Measurements from ENCODE around the gene MESP2.

Gene MESP2, protein sequence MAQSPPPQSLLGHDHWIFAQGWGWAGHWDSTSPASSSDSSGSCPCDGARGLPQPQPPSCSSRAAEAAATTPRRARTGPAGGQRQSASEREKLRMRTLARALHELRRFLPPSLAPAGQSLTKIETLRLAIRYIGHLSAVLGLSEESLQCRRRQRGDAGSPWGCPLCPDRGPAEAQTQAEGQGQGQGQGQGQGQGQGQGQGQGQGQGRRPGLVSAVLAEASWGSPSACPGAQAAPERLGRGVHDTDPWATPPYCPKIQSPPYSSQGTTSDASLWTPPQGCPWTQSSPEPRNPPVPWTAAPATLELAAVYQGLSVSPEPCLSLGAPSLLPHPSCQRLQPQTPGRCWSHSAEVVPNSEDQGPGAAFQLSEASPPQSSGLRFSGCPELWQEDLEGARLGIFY

DNA sequence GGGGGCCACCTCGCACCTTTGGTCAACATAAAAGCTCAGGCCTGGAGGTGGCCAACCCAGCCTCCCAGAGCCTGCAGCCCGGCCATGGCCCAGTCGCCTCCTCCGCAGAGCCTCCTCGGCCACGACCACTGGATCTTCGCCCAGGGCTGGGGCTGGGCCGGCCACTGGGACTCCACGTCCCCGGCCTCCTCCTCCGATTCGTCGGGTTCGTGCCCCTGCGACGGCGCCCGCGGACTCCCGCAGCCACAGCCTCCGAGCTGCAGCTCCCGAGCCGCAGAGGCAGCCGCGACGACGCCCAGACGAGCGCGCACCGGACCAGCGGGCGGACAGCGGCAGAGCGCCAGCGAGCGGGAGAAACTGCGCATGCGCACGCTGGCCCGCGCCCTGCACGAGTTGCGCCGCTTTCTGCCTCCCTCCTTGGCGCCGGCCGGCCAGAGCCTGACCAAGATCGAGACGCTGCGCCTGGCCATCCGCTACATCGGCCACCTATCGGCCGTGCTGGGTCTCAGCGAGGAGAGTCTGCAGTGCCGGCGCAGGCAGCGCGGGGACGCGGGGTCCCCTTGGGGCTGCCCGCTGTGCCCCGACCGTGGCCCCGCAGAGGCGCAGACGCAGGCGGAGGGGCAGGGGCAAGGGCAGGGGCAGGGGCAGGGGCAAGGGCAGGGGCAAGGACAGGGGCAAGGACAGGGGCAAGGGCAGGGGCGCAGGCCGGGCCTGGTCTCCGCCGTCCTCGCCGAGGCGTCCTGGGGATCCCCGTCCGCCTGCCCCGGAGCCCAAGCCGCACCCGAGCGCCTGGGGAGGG, at the start of gene MESP2:
MESP2 (plus strand) TSS at position 59 of the 799 bp plus-strand sequence; CDS start at position 85, 26 bp downstream.
- peak; percentile 29 for DNase-seq

DNA sequence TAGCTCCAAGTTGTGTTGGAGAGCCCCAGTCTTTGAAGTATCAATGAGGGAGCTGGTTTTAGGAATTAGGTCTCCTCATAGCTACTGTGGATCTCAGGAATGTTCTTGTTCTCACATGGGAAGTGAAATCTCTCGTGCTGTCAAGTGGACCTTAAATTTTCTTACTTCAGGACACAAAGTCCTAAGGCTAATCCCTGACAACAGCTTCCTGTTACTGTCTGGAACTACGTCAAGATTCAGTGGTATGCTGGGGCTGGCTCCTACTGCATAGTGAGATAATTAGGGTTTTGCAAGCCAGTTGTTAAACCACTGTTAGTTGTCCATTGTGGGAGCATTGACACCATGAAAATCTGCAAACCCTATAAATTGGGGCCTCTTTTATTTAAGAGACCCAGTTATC, 47.9 kb upstream of the MESP2 start:
- DNase-seq: no peak

DNA sequence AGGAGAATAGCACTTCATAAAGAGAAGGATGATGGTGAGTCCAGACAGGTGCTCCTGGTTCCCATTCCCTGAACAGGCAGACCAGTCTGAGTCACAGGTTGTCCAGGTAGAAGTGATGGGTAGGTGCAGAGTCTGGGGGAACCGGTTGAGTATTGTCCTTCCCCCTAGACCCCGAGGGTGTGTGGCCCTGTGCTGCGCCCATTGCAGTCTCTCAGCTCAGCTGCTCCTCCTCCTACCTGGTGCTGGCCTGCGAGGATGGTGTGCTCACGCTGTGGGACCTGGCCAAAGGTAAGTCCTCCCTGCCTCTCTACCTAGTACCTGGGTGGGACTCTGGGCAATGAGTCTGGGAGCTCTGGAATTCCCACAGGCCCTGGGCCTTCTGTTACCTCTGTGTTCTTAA, 44.9 kb upstream of the MESP2 start:
- DNase-seq: no peak

DNA sequence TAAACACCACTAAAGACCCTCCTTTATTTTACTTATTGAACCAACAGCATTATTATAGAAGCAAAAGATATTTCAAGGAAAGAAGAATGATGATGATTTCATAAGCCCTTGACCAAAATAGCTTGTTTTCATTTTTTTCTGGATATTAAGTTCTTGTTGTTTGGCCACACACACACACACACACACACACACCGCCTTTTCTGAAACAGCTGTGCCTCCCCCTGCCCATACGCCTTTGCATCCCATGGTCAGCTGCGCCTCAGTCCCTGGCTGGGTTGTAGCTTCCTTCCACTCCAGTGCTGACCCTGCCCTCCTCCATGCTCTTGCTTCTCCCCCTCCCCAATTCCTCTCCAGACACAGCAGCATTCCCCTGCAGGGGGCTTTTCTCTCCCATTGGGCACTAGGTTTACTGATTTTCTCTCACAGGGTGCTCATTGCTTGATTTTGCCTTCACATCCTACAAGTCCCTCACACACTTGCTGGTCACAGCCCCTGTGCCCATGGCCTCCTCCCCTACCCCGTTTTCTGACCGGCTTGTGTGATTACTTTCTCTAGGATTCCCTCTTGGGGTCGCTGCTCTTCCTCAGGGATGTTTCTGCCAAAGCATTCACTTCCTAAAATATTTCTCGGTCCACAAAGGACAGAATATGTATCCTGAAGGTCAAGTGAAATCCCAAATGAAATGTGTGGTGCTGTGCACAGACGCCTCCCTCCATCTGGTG, 43.5 kb upstream of the MESP2 start:
- DNase-seq: no peak

DNA sequence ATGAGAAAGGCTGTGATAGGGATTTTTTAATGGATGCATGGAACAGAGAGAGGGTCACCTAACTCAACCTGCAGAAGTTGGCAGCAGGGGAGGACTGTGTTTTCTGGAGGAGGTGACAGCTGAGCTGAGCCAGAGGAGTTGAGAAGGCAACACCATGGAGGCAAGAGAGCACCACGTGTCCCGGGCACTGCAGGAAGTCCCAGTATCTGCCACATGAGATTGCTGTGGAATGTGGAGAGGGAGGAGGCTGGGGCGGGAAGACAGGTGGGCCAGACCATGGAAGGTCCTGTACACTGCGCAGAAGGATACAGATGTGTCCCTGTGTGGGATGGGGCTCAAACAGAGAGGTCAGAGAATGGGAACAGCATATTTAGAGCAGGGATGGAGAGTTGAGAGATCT, 40.4 kb upstream of the MESP2 start:
- no peak for DNase-seq

DNA sequence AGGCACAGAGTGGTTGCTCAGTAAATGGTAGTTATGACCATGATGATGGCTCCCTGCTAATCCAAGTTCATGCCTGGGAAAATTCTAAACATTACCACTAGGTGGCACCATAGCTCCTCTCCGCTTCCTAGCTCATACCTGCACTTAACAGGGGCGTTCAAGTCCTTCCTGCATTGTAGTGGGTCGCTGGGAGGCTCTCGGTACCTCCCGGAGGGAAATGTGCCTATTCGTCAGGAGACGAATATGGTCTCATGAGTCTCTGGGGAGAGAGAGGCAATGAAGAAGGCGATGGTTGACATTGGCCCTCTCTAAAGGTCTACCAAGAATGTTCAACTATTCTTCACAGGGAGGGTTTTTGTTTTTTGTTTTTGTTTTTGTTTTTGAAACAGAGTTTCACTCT, 36.0 kb upstream of the MESP2 start:
- peak; percentile 30 for DNase-seq

DNA sequence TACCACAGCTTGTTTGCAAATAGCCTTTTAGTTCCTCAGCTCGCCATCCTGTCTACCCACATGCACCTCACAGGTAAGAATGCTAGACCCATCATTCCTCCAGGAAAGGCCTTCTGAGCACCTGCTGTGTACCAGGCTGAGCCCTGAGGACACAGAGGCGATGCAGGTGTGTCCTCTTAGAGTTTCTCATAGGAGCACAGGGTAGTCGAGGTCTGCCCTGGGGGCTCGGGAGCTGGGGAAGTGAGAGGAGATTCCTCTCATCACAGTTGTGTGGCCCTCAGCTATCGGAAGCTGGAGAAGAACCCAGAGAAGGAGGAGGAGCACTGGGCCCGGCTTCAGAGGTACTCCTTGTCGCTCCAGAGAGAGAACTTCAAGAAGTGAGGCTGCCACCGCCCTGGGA, 33.1 kb upstream of the MESP2 start:
- no peak for DNase-seq

DNA sequence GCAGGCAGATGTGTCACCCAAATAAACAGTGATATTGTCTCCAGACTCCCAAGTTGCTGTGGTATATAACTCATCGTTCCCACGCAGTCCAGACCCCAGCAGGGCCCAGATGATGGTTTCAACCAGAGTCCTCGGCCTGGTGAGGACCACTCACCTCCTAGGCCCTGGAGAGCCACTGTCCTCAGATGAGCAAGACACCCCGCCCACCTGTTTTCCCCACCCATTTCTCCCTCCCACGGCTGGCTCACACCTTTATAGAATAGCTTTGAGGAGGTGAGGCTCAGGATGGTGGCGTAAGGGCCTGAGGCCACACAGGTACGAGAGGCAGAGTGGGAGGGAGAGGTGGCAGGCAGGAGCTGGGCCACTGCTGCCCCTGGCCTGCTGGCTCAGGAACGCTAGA, 32.5 kb upstream of the MESP2 start:
- DNase-seq: no peak

DNA sequence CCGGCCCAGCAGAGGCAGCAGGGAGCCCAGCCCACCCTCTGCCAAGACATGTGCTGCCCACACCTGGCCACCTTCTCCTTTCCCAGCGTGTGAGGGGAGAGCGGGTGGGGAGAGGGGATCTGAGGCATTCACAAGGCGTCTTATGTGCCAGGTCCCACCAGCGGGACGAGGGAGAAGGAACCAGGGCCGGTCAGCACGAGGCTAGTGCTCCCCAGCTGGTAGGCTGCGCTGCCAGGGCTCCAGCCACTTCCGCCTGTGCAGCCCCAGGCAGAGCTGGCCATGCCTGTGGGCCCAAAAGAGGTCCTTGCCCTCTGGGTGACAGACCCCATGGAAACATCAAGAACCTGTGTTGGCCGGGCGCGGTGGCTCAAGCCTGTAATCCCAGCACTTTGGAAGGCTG, 31.0 kb upstream of the MESP2 start:
- DNase-seq: no peak

DNA sequence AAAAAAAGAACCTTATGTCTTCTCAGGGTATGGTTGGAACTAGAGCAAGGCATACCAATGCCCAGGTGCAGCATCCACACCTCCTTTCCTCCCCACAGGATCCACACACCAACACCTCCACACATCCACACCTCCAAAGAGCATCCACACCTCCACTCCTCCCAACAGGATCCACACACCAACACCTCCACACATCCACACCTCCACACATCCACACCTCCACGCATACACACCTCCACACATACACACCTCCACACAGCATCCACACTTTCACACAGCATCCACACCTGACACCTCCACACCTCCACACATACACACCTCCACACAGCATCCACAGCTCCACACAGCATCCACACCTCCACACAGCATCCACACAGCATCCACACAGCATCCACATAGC, 30.4 kb upstream of the MESP2 start:
- DNase-seq: no peak

DNA sequence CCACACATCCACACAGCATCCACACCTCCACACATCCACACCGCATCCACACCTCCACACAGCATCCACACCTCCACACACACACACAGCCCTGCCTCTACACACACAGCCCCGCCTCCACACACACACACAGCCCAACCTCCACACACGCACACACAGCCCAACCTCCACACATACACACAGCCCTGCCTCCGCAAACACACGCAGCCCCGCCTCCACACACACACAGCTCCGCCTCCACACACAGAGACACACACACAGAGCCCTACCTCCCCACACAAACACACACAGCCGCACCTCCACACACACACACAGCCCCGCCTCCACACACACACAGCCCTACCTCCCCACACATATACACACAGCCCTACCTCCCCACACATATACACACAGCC, 29.7 kb upstream of the MESP2 start:
- DNase-seq: no peak

DNA sequence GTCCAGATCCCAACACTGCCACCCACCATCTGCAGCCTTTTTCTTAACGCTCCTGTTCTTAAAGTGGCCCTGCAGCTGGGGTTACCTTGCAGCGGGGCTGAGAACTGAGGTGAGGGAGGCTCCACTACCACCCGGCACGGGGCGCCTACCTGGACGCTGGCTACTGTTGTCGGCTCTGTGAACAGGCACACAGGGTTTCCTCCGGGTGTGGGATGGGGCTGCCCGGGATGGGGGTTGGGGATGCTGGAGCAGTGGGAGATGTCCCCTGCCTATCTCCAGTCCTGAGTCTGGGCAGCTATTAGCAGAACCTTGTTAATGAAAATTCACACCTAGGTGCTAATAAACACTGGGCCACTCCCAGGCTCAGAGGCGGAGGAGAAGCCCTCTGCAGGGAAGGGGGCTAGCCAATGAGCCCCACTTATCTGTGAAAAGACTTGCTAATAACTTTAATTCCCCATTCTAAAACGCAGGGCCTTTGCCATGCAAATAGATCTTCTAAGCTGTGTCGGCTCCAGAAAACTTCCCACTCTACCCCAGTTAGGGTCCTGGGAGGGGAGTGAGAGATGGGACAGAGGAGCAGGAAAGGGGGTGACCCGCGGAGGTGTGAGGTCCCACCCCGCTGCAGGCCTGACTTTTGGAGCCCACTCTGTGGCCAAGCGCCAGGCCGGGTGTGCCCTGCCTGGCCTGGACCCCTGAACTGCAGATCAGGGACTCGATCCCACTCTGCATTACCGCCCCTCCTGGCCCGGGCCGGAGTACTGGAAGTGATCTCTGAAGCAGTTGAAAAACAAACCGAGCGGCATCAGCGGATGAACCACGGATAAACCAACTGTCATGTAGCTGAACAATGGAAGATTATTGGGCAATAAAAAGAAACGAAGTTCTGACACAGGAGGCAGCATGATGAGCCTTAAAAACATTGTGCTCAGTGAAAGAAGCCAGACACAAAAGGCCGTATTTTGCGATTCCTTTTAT, 28.1 kb upstream of the MESP2 start:
- DNase-seq: no peak

DNA sequence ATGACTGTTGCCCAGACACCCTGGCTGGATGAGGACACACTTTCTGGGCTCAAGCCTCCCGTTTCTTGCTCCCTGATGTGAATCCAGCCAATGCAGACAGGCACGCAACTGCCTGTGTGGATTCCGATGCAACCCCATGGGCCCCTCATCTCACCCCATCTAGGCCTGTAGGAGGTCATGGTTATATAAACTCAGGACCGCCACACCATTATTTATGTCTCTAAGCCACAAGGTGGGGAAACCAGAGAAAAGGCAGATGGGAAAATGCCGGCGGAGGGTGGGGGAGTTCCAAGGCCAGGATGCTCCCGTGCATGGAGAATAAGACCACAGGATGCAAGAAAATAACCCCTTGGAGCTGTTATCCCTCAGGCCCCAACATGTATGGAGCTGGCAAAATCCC, 27.1 kb upstream of the MESP2 start:
- DNase-seq: no peak

DNA sequence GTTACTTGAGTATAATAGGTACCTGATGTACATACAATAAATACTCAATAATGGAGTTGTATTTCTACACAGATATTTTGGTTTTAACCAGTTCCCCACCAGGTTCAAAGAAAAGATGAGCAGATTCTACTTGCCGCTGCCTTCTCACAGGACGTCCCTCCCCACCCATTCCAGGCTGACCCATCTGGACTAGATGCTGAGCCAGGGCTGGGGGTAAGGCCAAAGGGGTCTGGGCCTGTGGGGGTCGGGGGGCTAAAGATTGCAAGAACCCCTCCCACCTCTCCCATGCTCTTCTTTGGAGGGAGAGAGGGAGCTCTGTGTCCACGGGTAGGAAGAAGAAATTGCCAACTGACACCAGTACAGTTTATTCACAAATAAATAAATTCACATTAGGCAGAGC, 26.6 kb upstream of the MESP2 start:
- no peak for DNase-seq

DNA sequence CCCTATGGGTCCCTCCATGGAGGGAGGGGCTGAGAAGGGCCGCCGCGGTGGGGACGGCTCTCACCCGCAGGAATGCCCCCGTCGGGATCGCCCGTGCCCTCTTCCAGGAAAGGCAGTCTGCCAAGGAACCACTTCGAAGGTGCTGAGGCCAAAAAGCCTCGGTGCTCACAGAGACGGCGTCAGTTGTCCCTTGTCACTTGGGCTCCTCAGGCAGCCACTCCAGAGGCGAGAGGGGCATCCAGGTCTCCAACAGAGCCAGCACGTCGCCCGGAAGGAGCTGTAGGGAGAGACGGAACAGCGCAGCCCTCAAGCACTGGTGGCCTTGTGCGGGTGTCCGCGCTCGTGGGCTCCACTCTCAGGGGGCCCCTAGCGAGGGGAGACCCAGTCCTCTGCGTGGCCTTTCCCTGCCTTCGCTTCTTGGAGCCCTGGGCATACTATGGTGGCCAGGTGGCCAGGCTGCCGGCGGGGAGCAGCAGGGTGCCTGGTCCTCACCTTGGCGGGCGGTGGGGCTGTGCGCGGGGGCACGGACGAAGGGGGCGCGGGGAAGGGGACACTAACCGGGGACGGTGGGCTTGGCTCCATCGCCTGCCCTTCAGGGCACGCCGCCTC, 26.1 kb upstream of the MESP2 start:
- DNase-seq: no peak

DNA sequence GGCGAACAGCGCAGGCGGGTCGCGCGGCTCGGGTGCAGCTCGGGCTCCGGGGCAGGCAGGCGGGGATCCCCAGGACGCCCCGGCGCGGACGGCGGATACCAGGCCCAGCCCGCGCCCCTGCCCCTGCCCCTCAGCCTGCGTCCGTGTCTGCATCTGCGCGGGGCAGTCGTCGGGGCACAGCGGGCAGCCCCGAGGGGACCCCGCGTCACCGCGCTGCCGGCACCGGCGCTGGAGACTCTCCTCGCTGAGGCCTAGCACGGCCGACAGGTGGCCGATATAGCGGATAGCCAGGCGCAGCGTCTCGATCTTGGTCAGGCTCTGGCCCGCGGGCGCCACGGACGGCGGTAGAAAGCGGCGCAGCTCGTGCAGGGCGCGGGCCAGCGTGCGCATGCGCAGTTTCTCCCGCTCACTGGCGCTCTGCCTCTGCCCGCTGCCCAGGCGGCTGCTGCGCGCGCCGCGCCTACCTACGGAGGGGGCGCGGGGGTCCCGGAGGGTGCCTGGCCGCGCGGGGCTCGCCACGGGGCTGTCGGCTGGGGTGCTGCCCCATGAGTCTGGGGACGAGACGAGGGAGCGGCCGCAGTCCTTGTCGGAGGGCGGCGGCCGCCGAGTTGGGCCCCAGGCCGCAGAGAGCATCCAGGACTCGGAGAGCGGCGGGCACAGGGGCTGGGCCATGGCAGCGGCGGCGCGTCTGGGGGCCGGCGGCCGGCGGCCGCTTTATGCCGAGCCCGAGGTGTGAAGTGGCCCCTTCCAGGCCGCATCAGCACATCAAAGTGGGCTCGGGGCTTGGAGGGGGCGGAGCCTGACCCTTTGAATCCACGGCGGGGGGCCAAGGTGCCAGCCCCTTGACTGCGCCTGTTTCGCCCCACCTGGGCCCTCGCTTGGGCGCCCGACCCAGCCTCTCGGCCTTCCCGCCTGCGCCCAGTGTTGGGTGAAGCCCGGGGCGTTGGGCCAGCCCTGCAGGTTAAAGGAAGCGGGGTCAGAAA, 25.3 kb upstream of the MESP2 start, which contains the start of gene MESP1:
MESP1 (minus strand) TSS at position 690 of the 983 bp plus-strand sequence; CDS start at position 672, 18 bp downstream.
- DNase-seq: peak; percentile 81

DNA sequence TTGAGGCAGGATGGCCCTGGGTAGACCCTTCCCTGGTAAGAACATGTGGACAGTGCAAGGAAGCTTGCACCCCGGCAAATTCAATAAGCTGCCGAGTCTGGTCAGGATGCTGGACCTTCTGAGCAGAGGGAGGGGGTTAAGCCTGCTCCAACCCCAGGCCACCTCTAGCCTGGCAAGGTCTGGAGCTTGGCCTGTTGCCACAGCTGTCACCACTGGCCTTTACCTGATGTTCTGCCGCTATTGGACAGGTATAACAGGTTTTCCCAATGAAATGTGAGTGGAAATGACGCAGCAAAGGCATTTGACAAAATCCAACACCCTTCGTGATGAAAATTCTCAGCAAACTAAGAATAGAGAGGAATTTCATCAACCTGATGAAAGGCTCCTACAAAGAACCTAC, 24.4 kb upstream of the MESP2 start:
- no peak for DNase-seq

DNA sequence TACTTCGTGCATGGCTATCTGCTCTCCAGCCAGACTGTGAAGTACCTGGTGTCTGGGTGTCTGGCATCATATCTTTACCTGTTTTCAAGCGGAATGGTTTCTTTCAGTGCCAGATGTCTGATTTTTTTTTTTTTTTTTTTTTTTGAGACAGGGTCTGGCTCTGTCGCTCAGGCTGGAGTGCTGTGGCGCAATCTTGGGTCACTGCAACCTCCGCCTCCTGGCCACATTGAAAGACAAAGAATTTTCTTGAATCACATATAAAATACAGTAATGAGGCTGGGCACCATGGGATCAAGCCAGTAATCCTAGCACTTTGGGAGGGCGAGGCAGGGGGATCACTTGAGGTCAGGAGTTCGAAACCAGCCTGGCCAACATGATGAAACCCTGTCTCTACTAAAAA, 22.3 kb upstream of the MESP2 start:
- DNase-seq: no peak

DNA sequence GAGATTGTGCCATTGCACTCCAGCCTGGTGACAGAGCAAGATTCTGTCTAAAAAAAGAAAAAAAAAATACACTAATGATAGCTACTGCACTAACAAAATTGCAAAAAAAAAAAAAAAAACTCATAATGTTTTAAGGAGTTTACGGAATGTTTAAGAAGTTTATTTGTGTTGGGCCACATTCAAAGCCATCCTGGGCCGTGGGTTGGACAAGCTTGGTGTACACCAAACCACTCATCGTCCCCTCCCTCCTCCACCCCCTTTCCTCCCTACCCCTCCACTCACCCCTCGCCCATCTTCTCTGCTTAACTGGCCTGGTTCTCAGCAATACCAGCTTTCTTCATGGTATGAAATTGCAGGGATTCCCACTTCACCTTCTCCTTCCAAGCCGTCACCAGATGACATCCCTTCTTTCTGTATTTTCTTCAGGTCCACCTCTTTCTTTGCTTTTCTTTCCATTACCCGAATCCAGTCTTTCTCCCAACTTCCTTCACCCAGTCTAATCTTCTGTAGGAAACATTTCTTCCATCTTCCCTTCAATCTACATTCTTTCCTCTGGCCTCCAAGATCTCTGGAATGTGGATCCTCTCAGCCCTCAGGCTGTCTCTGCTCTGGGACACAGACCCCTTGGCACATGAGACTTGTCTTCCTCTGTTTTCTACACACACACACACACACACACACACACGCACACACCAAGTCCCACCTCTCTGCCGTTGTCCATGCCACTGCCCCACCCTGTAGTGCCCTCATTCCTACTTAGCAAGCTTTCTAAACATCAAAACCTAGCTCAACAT, 21.6 kb upstream of the MESP2 start:
- DNase-seq: no peak

DNA sequence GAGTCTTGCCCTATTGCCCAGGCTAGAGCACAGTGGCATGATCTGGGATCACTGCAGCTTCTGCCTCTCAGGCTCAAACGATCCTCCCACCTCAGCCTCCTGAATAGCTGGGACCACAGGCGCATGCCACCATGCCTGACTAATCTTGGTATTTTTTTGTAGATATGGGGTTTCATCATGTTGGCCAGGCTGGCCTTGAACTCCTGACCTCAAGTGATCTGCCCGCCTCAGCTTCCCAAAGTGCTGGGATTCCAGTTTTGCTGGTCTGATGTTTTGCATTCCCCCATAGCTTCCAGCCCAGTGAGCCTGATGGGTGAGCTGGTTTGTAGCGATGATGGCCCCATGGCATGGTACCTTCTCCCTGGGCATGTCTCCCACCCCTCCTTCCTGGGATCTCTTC, 20.4 kb upstream of the MESP2 start:
- no peak for DNase-seq

Measured in activated CD4-positive, alpha-beta T cell treated with anti-CD3 and anti-CD28 coated beads for 1 hour (primary cell).